MM.1S (cell line): Measurements from ENCODE around the gene RICTOR.

Source experiments
- DNase-seq: peaks from one replicate; pipeline ENCODE4 v3.0.0-alpha.2; 2015
- H2AFZ ChIP-seq: fragments of 300-600 bp; sonication (generic); 2 replicates; pipeline ENCODE4 v1.6.0; 2016; ENCODE audit warnings: antibody characterized with exemption, low read length
- H3F3A ChIP-seq: fragments of 300-600 bp; sonication (generic); 2 replicates; pipeline ENCODE4 v1.6.1; 2016; ENCODE audit warnings: mild to moderate bottlenecking, antibody characterized with exemption, low read length, moderate library complexity, mixed read lengths; ENCODE audit not compliant: insufficient read depth
- H3K27ac ChIP-seq: fragments of 300-600 bp; sonication (generic); 2 replicates; pipeline ENCODE4 v1.5.1; 2016; ENCODE audit warnings: mild to moderate bottlenecking, low read length
- H3K27me3 ChIP-seq: fragments of 300-600 bp; sonication (generic); replicated peaks from 2 replicates; pipeline ENCODE4 v1.6.0; 2016; ENCODE audit warnings: low read length; ENCODE audit not compliant: insufficient read depth
- H3K36me3 ChIP-seq: fragments of 300-600 bp; sonication (generic); replicated peaks from 2 replicates; pipeline ENCODE4 v1.6.1; 2016; ENCODE audit warnings: mild to moderate bottlenecking, low read length, mixed read lengths; ENCODE audit not compliant: insufficient read depth
- H3K4me1 ChIP-seq: fragments of 300-600 bp; sonication (generic); 2 replicates; pipeline ENCODE4 v1.6.1; 2016; ENCODE audit warnings: low read length, mixed read lengths
- H3K4me2 ChIP-seq: fragments of 300-600 bp; sonication (generic); 2 replicates; pipeline ENCODE4 v1.6.0; 2016; ENCODE audit warnings: low read depth, low read length
- H3K4me3 ChIP-seq: fragments of 300-600 bp; sonication (generic); 2 replicates; pipeline ENCODE4 v1.5.1; 2016; ENCODE audit warnings: low read length, mixed read lengths
- H3K79me2 ChIP-seq: fragments of 300-600 bp; sonication (generic); 2 replicates; pipeline ENCODE4 v1.6.1; 2016; ENCODE audit warnings: mixed run types, low read length, mixed read lengths
- H3K9ac ChIP-seq: fragments of 300-600 bp; sonication (generic); 2 replicates; pipeline ENCODE4 v1.6.1; 2016; ENCODE audit warnings: low read length, mixed read lengths
- H3K9me2 ChIP-seq: fragments of 300-600 bp; sonication (generic); replicated peaks from 2 replicates; pipeline ENCODE4 v1.6.1; 2016; ENCODE audit warnings: mild to moderate bottlenecking, low read length, mixed read lengths; ENCODE audit not compliant: insufficient read depth
- H3K9me3 ChIP-seq: fragments of 300-600 bp; sonication (generic); replicated peaks from 2 replicates; pipeline ENCODE4 v1.6.1; 2016; ENCODE audit warnings: mild to moderate bottlenecking, low read length, mixed read lengths; ENCODE audit not compliant: insufficient read depth
- H4K20me1 ChIP-seq: fragments of 300-600 bp; sonication (generic); 2 replicates; pipeline ENCODE4 v1.6.1; 2016; ENCODE audit warnings: mild to moderate bottlenecking, low read length, moderate library complexity, mixed read lengths; ENCODE audit not compliant: insufficient read depth
- EZH2 ChIP-seq: fragments of 300-600 bp; sonication (generic); optimal IDR thresholded peaks from 2 replicates; pipeline ENCODE3; 2017; ENCODE audit warnings: low read depth, mild to moderate bottlenecking, antibody characterized with exemption, low read length, mixed read lengths
- EZH2phosphoT487 ChIP-seq: fragments of 300-600 bp; sonication (generic); IDR thresholded peaks from 2 replicates; pipeline ENCODE4 v1.6.1; 2018; ENCODE audit warnings: antibody characterized with exemption, low read length
- TF ChIP-seq, protein P1 (sequence below): fragments of 300-600 bp; sonication (generic); IDR thresholded peaks from 2 replicates; pipeline ENCODE4 v1.5.1; 2016; ENCODE audit warnings: antibody characterized with exemption, low read length, mixed read lengths

Gene RICTOR

GRCh38 chr5:39059064-39059463 lies 15.1 kb downstream of the RICTOR start:
- no peak for TF ChIP-seq EZH2phosphoT487
- TF ChIP-seq, protein P1, sequence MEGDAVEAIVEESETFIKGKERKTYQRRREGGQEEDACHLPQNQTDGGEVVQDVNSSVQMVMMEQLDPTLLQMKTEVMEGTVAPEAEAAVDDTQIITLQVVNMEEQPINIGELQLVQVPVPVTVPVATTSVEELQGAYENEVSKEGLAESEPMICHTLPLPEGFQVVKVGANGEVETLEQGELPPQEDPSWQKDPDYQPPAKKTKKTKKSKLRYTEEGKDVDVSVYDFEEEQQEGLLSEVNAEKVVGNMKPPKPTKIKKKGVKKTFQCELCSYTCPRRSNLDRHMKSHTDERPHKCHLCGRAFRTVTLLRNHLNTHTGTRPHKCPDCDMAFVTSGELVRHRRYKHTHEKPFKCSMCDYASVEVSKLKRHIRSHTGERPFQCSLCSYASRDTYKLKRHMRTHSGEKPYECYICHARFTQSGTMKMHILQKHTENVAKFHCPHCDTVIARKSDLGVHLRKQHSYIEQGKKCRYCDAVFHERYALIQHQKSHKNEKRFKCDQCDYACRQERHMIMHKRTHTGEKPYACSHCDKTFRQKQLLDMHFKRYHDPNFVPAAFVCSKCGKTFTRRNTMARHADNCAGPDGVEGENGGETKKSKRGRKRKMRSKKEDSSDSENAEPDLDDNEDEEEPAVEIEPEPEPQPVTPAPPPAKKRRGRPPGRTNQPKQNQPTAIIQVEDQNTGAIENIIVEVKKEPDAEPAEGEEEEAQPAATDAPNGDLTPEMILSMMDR = no peak
- TF ChIP-seq EZH2 = no peak
- peaks cover 6% of the 10 kb centered on the region; the same call in 1 of the 2 replicates for H4K20me1 ChIP-seq
- no peak for DNase-seq
- no peak overlapping the region for H3K4me3 ChIP-seq
- H3K9me3 ChIP-seq = no peaks in the 10 kb centered on the region
- no peaks in the 10 kb centered on the region for H3K9me2 ChIP-seq
- no peaks in the 10 kb centered on the region for H3F3A ChIP-seq
- H3K79me2 ChIP-seq = peaks cover 100% of the 10 kb centered on the region
- H3K27ac ChIP-seq = no peak overlapping the region
- no peaks in the 10 kb centered on the region for H3K36me3 ChIP-seq
- no peak overlapping the region for H2AFZ ChIP-seq
- H3K9ac ChIP-seq = no peak overlapping the region
- H3K4me1 ChIP-seq = peaks cover 3% of the 10 kb centered on the region; the same call in 1 of the 2 replicates
- no peak overlapping the region for H3K4me2 ChIP-seq
- no peaks in the 10 kb centered on the region for H3K27me3 ChIP-seq

GRCh38 chr5:39058178-39058921 lies 15.8 kb downstream of the RICTOR start:
- H3K27ac ChIP-seq = no peak overlapping the region
- TF ChIP-seq, protein P1 = no peak
- TF ChIP-seq EZH2phosphoT487 (no peak), EZH2 (no peak)
- H3K4me3 ChIP-seq = peak overlapping the region; percentile 58
- H3K79me2 ChIP-seq = peaks cover 96% of the 10 kb centered on the region
- H3K9ac ChIP-seq = no peak overlapping the region; the same call in 1 of the 2 replicates
- H2AFZ ChIP-seq = no peak overlapping the region
- H3K9me2 ChIP-seq = no peaks in the 10 kb centered on the region
- no peaks in the 10 kb centered on the region for H3K27me3 ChIP-seq
- H3K36me3 ChIP-seq = no peaks in the 10 kb centered on the region
- peak overlapping the region; percentile 55 for H3K4me2 ChIP-seq
- H3K9me3 ChIP-seq = no peaks in the 10 kb centered on the region
- no peaks in the 10 kb centered on the region for H3F3A ChIP-seq
- no peak for DNase-seq
- H4K20me1 ChIP-seq = peaks cover 6% of the 10 kb centered on the region; the same call in 1 of the 2 replicates
- peaks cover 3% of the 10 kb centered on the region; the same call in 1 of the 2 replicates for H3K4me1 ChIP-seq

GRCh38 chr5:39057734-39058133 lies 16.5 kb downstream of the RICTOR start:
- no peaks in the 10 kb centered on the region for H3F3A ChIP-seq
- H3K36me3 ChIP-seq = no peaks in the 10 kb centered on the region
- peak overlapping the region; percentile 55 for H3K4me2 ChIP-seq
- DNase-seq = peak; percentile 37
- no peak overlapping the region; the same call in 1 of the 2 replicates for H3K9ac ChIP-seq
- H3K27ac ChIP-seq = no peak overlapping the region
- H3K9me3 ChIP-seq = no peaks in the 10 kb centered on the region
- no peaks in the 10 kb centered on the region for H3K9me2 ChIP-seq
- peak overlapping the region; percentile 58 for H3K4me3 ChIP-seq
- no peak overlapping the region for H2AFZ ChIP-seq
- TF ChIP-seq EZH2phosphoT487 = no peak
- TF ChIP-seq, protein P1 = no peak
- no peak for TF ChIP-seq EZH2
- peaks cover 6% of the 10 kb centered on the region; the same call in 1 of the 2 replicates for H4K20me1 ChIP-seq
- H3K27me3 ChIP-seq = no peaks in the 10 kb centered on the region
- H3K79me2 ChIP-seq = peaks cover 96% of the 10 kb centered on the region
- H3K4me1 ChIP-seq = peaks cover 3% of the 10 kb centered on the region; the same call in 1 of the 2 replicates
